SK-N-MC (cell line): ENCODE measurements around the gene PTOV1.
A peak's percentile ranks its signal among the peaks of the same experiment; 100 is the strongest.

Experiments used
- DNase-seq: peaks from one replicate; pipeline ENCODE4 v3.0.0-alpha.2; 2011; ENCODE audit warnings: low read depth, low spot score
- H3K27ac ChIP-seq: fragments of 200-600 bp; sonication (generic); 2 replicates; pipeline ENCODE4 v1.5.1; 2016; ENCODE audit warnings: mixed run types
- H3K36me3 ChIP-seq: fragments of 200-600 bp; sonication (generic); 2 replicates; pipeline ENCODE4 v1.6.1; 2017; ENCODE audit warnings: antibody characterized with exemption, low read length, mixed read lengths; ENCODE audit not compliant: insufficient read depth
- H3K4me3 ChIP-seq: fragments of 200-600 bp; sonication (generic); 2 replicates; pipeline ENCODE4 v1.5.1; 2016
- H3K9ac ChIP-seq: fragments of 200-600 bp; sonication (generic); 2 replicates; pipeline ENCODE4 v1.8.0; 2017; ENCODE audit warnings: mixed run types, mixed read lengths; ENCODE audit not compliant: insufficient read length
- H3K9me3 ChIP-seq: fragments of 200-600 bp; sonication (generic); 2 replicates; pipeline ENCODE4 v1.6.1; 2017; ENCODE audit warnings: low read depth, mild to moderate bottlenecking, antibody characterized with exemption, low read length, moderate library complexity, mixed read lengths
- EZH2 ChIP-seq: fragments of 200-600 bp; sonication (generic); IDR thresholded peaks from one replicate; pipeline ENCODE4 v1.6.1; 2017; ENCODE audit warnings: antibody characterized with exemption
- FOXP2 ChIP-seq: optimal IDR thresholded peaks from 2 replicates; pipeline ENCODE3; 2011; ENCODE audit warnings: mild to moderate bottlenecking, moderate library complexity; ENCODE audit not compliant: insufficient read depth; ENCODE audit errors: extremely low read length, control extremely low read depth
- POLR2AphosphoS5 ChIP-seq: IDR thresholded peaks from 2 replicates; pipeline ENCODE4 v1.6.1; 2012; ENCODE audit warnings: mild to moderate bottlenecking, low read depth, low read length, borderline replicate concordance

Gene PTOV1

GRCh38 chr19:49869484-49870308, 18.7 kb downstream of the PTOV1 start:
- peak overlapping the region; percentile 66 for H3K9ac ChIP-seq
- H3K36me3 ChIP-seq, result peaks cover 13% of the 10 kb centered on the region
- TF ChIP-seq POLR2AphosphoS5, result peak; percentile 83
- peak; percentile 23 for TF ChIP-seq FOXP2
- TF ChIP-seq EZH2, result no peak
- peak overlapping the region; percentile 78 for H3K4me3 ChIP-seq
- H3K9me3 ChIP-seq, result no peaks in the 10 kb centered on the region
- peak; percentile 100 for DNase-seq
- no peak overlapping the region for H3K27ac ChIP-seq

GRCh38 chr19:49870309-49870901, 19.4 kb downstream of the PTOV1 start:
- Histone ChIP-seq H3K9ac (peak overlapping the region; percentile 66), H3K27ac (no peak overlapping the region), H3K4me3 (peak overlapping the region; percentile 78), H3K36me3 (peaks cover 8% of the 10 kb centered on the region), H3K9me3 (no peaks in the 10 kb centered on the region)
- DNase-seq, result no peak
- TF ChIP-seq FOXP2 (no peak), EZH2 (no peak), POLR2AphosphoS5 (no peak)

DNA sequence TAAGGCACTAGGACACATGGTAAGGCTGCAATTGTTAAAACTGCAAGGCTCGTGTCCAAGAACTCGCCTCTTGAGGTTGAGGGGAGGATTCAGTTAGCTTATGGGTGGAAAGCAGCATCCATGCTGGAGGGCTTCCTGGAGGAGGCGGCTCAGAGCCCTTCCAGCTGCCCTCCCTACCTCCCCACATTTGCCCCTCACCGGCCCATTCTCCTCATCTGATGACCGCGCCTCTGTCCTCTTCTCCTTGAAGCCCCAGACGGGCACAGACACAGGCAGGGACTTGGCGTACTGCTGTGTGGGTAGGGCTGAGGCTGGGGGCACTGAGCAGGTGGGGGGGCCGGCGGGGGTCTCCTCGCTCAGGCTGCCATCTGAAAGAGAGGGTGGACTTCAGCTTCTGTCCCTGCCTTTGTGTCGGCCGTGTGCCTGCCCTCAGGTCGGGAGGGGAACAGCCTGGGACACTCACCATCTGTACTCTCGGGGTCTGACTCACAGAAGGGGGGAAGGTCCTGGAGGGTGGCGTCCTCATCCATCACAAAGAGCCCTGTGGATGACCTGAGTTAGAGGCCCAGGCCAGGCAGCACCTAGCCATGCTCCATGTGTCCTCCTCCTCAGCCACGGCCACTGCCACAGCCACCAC, 20.5 kb downstream of the PTOV1 start:
- Histone ChIP-seq H3K9me3 (no peaks in the 10 kb centered on the region), H3K27ac (peak overlapping the region; percentile 31; the same call in 1 of the 2 replicates), H3K36me3 (peaks cover 8% of the 10 kb centered on the region), H3K9ac (no peak overlapping the region), H3K4me3 (no peak overlapping the region)
- no peak for TF ChIP-seq FOXP2
- TF ChIP-seq POLR2AphosphoS5, result no peak
- no peak for TF ChIP-seq EZH2
- DNase-seq, result no peak

DNA sequence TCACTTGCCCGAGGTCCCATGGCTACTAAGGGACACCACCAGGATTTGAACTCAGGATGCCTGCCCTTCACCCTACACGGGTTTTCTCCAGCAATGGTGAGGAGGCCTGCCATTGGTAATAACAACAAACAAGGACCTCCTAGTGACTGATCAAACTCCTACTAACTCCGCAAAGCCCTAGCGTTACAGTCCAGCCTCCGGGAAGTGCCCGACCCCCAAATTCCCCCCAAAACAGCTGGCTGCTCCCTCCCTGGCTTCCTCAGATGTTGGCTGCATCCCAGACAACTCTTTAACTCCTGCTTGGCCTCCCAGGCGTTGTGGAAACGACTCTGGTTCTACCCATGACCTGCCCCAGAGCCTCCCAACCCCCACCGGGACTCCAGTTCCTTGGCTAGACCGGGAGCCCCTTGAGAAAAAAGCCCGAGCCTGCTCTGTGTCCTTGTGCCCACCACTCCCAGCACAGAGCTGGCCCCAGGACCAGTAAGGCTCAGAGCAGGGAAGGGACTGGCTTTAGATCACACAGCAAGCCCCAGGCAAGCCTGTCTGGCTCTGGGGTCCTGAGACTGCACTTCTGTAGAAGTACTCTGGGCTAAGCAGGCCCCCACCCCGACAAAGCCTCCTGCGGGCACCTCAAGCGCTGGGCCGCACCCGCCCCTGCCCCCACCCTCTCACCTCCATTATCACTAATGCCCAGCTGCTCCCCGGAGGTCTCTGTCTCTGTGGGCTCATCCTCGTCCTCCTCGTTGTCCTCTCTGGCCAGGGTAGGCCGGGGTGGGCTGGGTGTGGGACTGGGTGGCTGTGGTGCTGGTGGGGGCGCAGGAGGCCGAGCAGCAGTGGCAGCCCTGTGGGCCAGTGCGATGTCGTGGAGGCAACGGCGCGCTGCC, 21.5 kb downstream of the PTOV1 start:
- Histone ChIP-seq H3K9me3 (no peaks in the 10 kb centered on the region), H3K36me3 (peaks cover 8% of the 10 kb centered on the region), H3K4me3 (no peak overlapping the region), H3K27ac (no peak overlapping the region), H3K9ac (no peak overlapping the region)
- DNase-seq, result no peak
- TF ChIP-seq EZH2 (no peak), FOXP2 (no peak), POLR2AphosphoS5 (no peak)

GRCh38 chr19:49873129-49873521, 22.2 kb downstream of the PTOV1 start:
- TF ChIP-seq FOXP2 (no peak), POLR2AphosphoS5 (no peak), EZH2 (no peak)
- no peak overlapping the region for H3K4me3 ChIP-seq
- no peak for DNase-seq
- no peak overlapping the region for H3K9ac ChIP-seq
- H3K9me3 ChIP-seq, result no peaks in the 10 kb centered on the region
- H3K36me3 ChIP-seq, result peaks cover 8% of the 10 kb centered on the region
- H3K27ac ChIP-seq, result no peak overlapping the region

- H3K36me3 ChIP-seq, result peaks cover 8% of the 10 kb centered on the region
- no peak overlapping the region for H3K4me3 ChIP-seq
- no peak for DNase-seq
- no peak for TF ChIP-seq POLR2AphosphoS5
- no peak for TF ChIP-seq EZH2
- TF ChIP-seq FOXP2, result no peak
- H3K9me3 ChIP-seq, result no peaks in the 10 kb centered on the region
- H3K27ac ChIP-seq, result no peak overlapping the region; the same call in 1 of the 2 replicates
- peak overlapping the region; percentile 20 for H3K9ac ChIP-seq
These were observed 22.9 kb downstream of the PTOV1 start for GRCh38 chr19:49873834-49874233.

- no peak for DNase-seq
- H3K9ac ChIP-seq, result peak overlapping the region; percentile 100
- H3K27ac ChIP-seq, result no peak overlapping the region; the same call in 1 of the 2 replicates
- no peak overlapping the region for H3K4me3 ChIP-seq
- no peak for TF ChIP-seq EZH2
- no peak for TF ChIP-seq FOXP2
- no peak for TF ChIP-seq POLR2AphosphoS5
- peaks cover 14% of the 10 kb centered on the region for H3K36me3 ChIP-seq
- H3K9me3 ChIP-seq, result no peaks in the 10 kb centered on the region
These were observed 23.7 kb downstream of the PTOV1 start for GRCh38 chr19:49874503-49875157.
